HCT116 (cell line): ENCODE measurements around the gene GPRC5C. TPM values are rescaled to one million over a fixed set of nuclear protein-coding genes. Genes with fewer than 3 reads are reported as not detected.

Experiments used
- ATAC-seq: fragments of 200-7000 bp; cut with Tn5 transposase; 2 replicates; pipeline ENCODE4 v1.9.1; 2020; ENCODE audit warnings: mild to moderate bottlenecking, moderate library complexity
- BruUV-seq: library from RNA; stranded (reverse); fragments of 400-500 nt; replicated peaks from 2 replicates; lab custom pipeline; 2021; lab: Mats Ljungman, UMichigan
- CTCF ChIA-PET: fragments of 300-600 bp; sonication (Branson Sonifier 250); formaldehyde crosslinking; loops from one replicate; lab custom pipeline; 2021; ENCODE audit warnings: antibody characterized with exemption; lab: Charles Lee
- POLR2A ChIA-PET: fragments of 300-600, 350-600 bp; sonication (Branson Sonifier 250); formaldehyde crosslinking; loops from one replicate; lab custom pipeline; 2021; ENCODE audit warnings: antibody characterized with exemption; lab: Charles Lee
- RAD21 ChIA-PET, 2 experiments: fragments of 300-600 bp; sonication (Branson Sonifier 250); formaldehyde crosslinking; loops; one replicate each; lab custom pipeline; 2023; ENCODE audit warnings: low total read pairs in 2 of 2; ENCODE audit not compliant: uncharacterized antibody in 2 of 2, unreplicated experiment in 2 of 2, low non-redundant PET in 1 of 2; lab: Charles Lee
- DNase-seq: peaks from one replicate; pipeline ENCODE4 v3.0.0-alpha.2; 2010; ENCODE audit warnings: low read depth, low spot score
- H2AFZ ChIP-seq: fragments of 200-600 bp; shearing (Covaris generic), sonication (generic); 2 replicates; pipeline ENCODE4 v1.6.1; 2017; ENCODE audit warnings: low read depth, mixed run types, mixed read lengths, antibody characterized with exemption, low read length; ENCODE audit not compliant: poor library complexity, severe bottlenecking
- H3K27ac ChIP-seq: 2 replicates; pipeline ENCODE4 v1.5.1; 2012; ENCODE audit warnings: low read depth, low read length
- H3K27me3 ChIP-seq: fragments of 200-600 bp; sonication (generic); 2 replicates; pipeline ENCODE4 v1.6.1; 2016; ENCODE audit warnings: mixed run types, low read length, mixed read lengths; ENCODE audit not compliant: insufficient read depth
- H3K36me3 ChIP-seq, 2 experiments: fragments of 200-500 bp in 1 of 2; fragments of 200-600 bp in 1 of 2; sonication (Bioruptor generic) in 1 of 2; sonication (generic) in 1 of 2; 2 replicates each; pipeline versions ENCODE4 v1.5.1 to v1.6.1; 2014 to 2016; ENCODE audit warnings: low read length in 2 of 2, inconsistent platforms in 1 of 2, mixed read lengths in 1 of 2, mixed run types in 1 of 2; ENCODE audit not compliant: insufficient read depth in 2 of 2, control insufficient read depth in 1 of 2
- H3K4me1 ChIP-seq, 2 experiments: fragments of 200-600 bp in 1 of 2; sonication (generic) in 1 of 2; 2 replicates each; pipeline versions ENCODE4 v1.5.1 to v1.6.1; 2012 to 2017; ENCODE audit warnings: low read length in 2 of 2, inconsistent platforms in 1 of 2, mild to moderate bottlenecking in 1 of 2, mixed read lengths in 1 of 2, mixed run types in 1 of 2, moderate library complexity in 1 of 2; ENCODE audit not compliant: insufficient read depth in 2 of 2, control insufficient read depth in 1 of 2
- H3K4me2 ChIP-seq: fragments of 200-600 bp; sonication (generic); 2 replicates; pipeline ENCODE4 v1.6.1; 2017; ENCODE audit warnings: mixed run types, low read length, mixed read lengths
- H3K4me3 ChIP-seq, 2 experiments: fragments of 200-600 bp in 1 of 2; sonication (generic) in 1 of 2; replicated peaks in 1 of 2; 2 replicates each; pipeline ENCODE4 v1.5.1; 2011 to 2016; ENCODE audit warnings: low read length in 2 of 2, control low read depth in 1 of 2, low read depth in 1 of 2, mild to moderate bottlenecking in 1 of 2, mixed read lengths in 1 of 2, mixed run types in 1 of 2
- H3K79me2 ChIP-seq: fragments of 200-600 bp; sonication (generic); 2 replicates; pipeline ENCODE4 v1.6.1; 2017; ENCODE audit warnings: mild to moderate bottlenecking, mixed run types, low read length, moderate library complexity, mixed read lengths; ENCODE audit not compliant: insufficient read depth
- H3K9ac ChIP-seq: fragments of 200-600 bp; sonication (generic); 2 replicates; pipeline ENCODE4 v1.6.1; 2016; ENCODE audit warnings: low read length, mixed read lengths
- H3K9me2 ChIP-seq: fragments of 200-600 bp; sonication (generic), shearing (Covaris generic); 2 replicates; pipeline ENCODE4 v1.6.1; 2017; ENCODE audit warnings: mixed run types, mild to moderate bottlenecking, moderate library complexity; ENCODE audit not compliant: insufficient read depth
- H3K9me3 ChIP-seq, 2 experiments: fragments of 200-500 bp in 1 of 2; fragments of 200-600 bp in 1 of 2; sonication (Bioruptor generic) in 1 of 2; sonication (generic) in 1 of 2; 2 replicates each; pipeline ENCODE4 v1.6.1; 2014 to 2017; ENCODE audit warnings: low read length in 2 of 2, mixed read lengths in 2 of 2, inconsistent platforms in 1 of 2, low read depth in 1 of 2, mild to moderate bottlenecking in 1 of 2, mixed run types in 1 of 2, moderate library complexity in 1 of 2; ENCODE audit not compliant: control insufficient read depth in 1 of 2, insufficient read depth in 1 of 2
- H4K20me1 ChIP-seq: fragments of 200-600 bp; sonication (generic), shearing (Covaris generic); 2 replicates; pipeline ENCODE4 v1.6.1; 2017; ENCODE audit warnings: mixed run types, mild to moderate bottlenecking, moderate library complexity; ENCODE audit not compliant: insufficient read depth
- CBX3 ChIP-seq: IDR thresholded peaks from 2 replicates; pipeline ENCODE4 v1.6.1; 2012; ENCODE audit warnings: low read depth
- CEBPB ChIP-seq: IDR thresholded peaks from 2 replicates; pipeline ENCODE4 v1.6.1; 2012; ENCODE audit warnings: low read depth
- CTCF ChIP-seq, 3 experiments: fragments of 200-600 bp in 1 of 3; sonication (generic) in 1 of 3; IDR thresholded peaks in 2 of 3; conservative IDR thresholded peaks in 1 of 3; 2 replicates each; pipeline ENCODE4 v1.5.1; 2012 to 2017; ENCODE audit warnings: low read depth in 2 of 3, low read length in 2 of 3, antibody characterized with exemption in 1 of 3, borderline replicate concordance in 1 of 3, control low read depth in 1 of 3, mild to moderate bottlenecking in 1 of 3, mixed read lengths in 1 of 3, mixed run types in 1 of 3, moderate library complexity in 1 of 3; ENCODE audit not compliant: insufficient read depth in 1 of 3
- EGR1 ChIP-seq: IDR thresholded peaks from 2 replicates; pipeline ENCODE4 v1.6.1; 2012; ENCODE audit warnings: low read depth
- EZH2phosphoT487 ChIP-seq: fragments of 200-600 bp; IDR thresholded peaks from 2 replicates; pipeline ENCODE4 v1.6.1; 2018; ENCODE audit warnings: antibody characterized with exemption, borderline replicate concordance
- POLR2AphosphoS5 ChIP-seq: IDR thresholded peaks from 2 replicates; pipeline ENCODE4 v1.6.1; 2011; ENCODE audit warnings: mild to moderate bottlenecking, low read depth, low read length, moderate library complexity
- RAD21 ChIP-seq: IDR thresholded peaks from 2 replicates; pipeline ENCODE4 v1.6.1; 2012; ENCODE audit warnings: low read depth, mild to moderate bottlenecking
- REST ChIP-seq: IDR thresholded peaks from 2 replicates; pipeline ENCODE4 v1.6.1; 2012; ENCODE audit warnings: low read depth
- SP1 ChIP-seq: IDR thresholded peaks from 2 replicates; pipeline ENCODE4 v1.6.1; 2012; ENCODE audit warnings: low read depth
- SRF ChIP-seq: IDR thresholded peaks from 2 replicates; pipeline ENCODE4 v1.6.1; 2012; ENCODE audit warnings: low read depth
- TCF7L2 ChIP-seq: IDR thresholded peaks from 2 replicates; pipeline ENCODE4 v1.7.0; 2011; ENCODE audit warnings: borderline replicate concordance, inconsistent platforms; ENCODE audit not compliant: insufficient read depth, insufficient read length; ENCODE audit errors: extremely low read depth
- YY1 ChIP-seq: IDR thresholded peaks from 2 replicates; pipeline ENCODE4 v1.6.1; 2011; ENCODE audit warnings: low read length, low read depth, moderate library complexity, mild to moderate bottlenecking; ENCODE audit not compliant: insufficient replicate concordance; ENCODE audit errors: extremely low read depth
- ZBTB33 ChIP-seq: IDR thresholded peaks from 2 replicates; pipeline ENCODE4 v1.6.1; 2011; ENCODE audit warnings: mild to moderate bottlenecking, low read length, moderate library complexity; ENCODE audit not compliant: insufficient replicate concordance; ENCODE audit errors: extremely low read depth
- intact Hi-C: fragments of 100-400 bp; cut with micrococcal nuclease; formaldehyde crosslinking; loops from 2 replicates; pipeline ENCODE4 v1.10.0; 2022
- total RNA-seq: library from RNA; stranded (reverse); gene quantifications from one replicate; pipeline ENCODE4 v1.2.1, GENCODE V29; 2021; ENCODE audit not compliant: unreplicated experiment

GPRC5C gene
- total RNA-seq, 1 experiment from 2014 or later: 54.4 TPM

- Histone ChIP-seq H3K9me2 (no peaks in the 10 kb centered on the region), H3K4me3 (no peak overlapping the region), H3K36me3 (no peaks in the 10 kb centered on the region), H3K9ac (no peak overlapping the region), H3K27me3 (no peaks in the 10 kb centered on the region), H4K20me1 (no peaks in the 10 kb centered on the region), H3K4me1 (peaks cover 0 to 23% of the 10 kb centered on the region in 2 experiments; a peak in 2 of 4 replicates), H2AFZ (no peak overlapping the region), H3K9me3 (no peaks in the 10 kb centered on the region), H3K27ac (no peak overlapping the region), H3K4me2 (no peak overlapping the region), H3K79me2 (no peaks in the 10 kb centered on the region)
- CTCF ChIA-PET: interaction anchor here (1.2 kb wide), 1 partner anchor 28 kb away, joined by 3 read pairs; no protein-coding TSS in a partner anchor
- no TSS peak for BruUV-seq
- TF ChIP-seq ZBTB33 (no peak), EGR1 (no peak), CEBPB (no peak), CBX3 (no peak), SP1 (no peak), YY1 (no peak), CTCF (IDR thresholded peaks at IDR 0.05 in 2 of 3, conservative IDR thresholded peaks at IDR 0.05 in 1 of 3; ENCODE audit: borderline replicate concordance in 1 of 3, insufficient read depth in 1 of 3, low read depth in 2 of 3, low read length in 2 of 3) (no peak), POLR2AphosphoS5 (no peak), EZH2phosphoT487 (no peak), SRF (no peak), TCF7L2 (no peak), REST (no peak), RAD21 (no peak)
- POLR2A ChIA-PET: no interaction called here
- ATAC-seq (no peak), DNase-seq (no peak)
- intact Hi-C loops: no loop called here
- RAD21 ChIA-PET: no interaction called here
Measured at GRCh38 chr17:74410001-74410443, 21.9 kb upstream of the GPRC5C start.
